ENCODE measurements around the gene ZIC4.

- TF ChIP-seq RAD21 (CRISPR knock-in tag; conservative IDR thresholded peaks at IDR 0.05 in 1 of 2, IDR thresholded peaks at IDR 0.05 in 1 of 2) = no peak
- TF ChIP-seq ZNF785 (CRISPR knock-in tag; IDR thresholded peaks at IDR 0.05) = no peak
- no peak for TF ChIP-seq CTCF (IDR thresholded peaks at IDR 0.05 in 2 of 3, conservative IDR thresholded peaks at IDR 0.05 in 1 of 3; ENCODE audit: insufficient read depth in 2 of 3, low read depth in 1 of 3, low read length in 3 of 3)
- no peak for TF ChIP-seq GATAD2B (IDR thresholded peaks at IDR 0.05; ENCODE audit: borderline replicate concordance)
- TF ChIP-seq ADNP (tag; IDR thresholded peaks at IDR 0.05) = no peak
- no peak for TF ChIP-seq HNRNPH1 (optimal IDR thresholded peaks at IDR 0.05; ENCODE audit: low read depth, low read length)
- no peak for TF ChIP-seq MAX (CRISPR knock-in tag; IDR thresholded peaks at IDR 0.05)
- no peak for TF ChIP-seq ZNF780A (CRISPR knock-in tag; IDR thresholded peaks at IDR 0.05)
- TF ChIP-seq CBFA2T2 (conservative IDR thresholded peaks at IDR 0.05) = no peak
These were observed 12.9 kb downstream of the ZIC4 start for GRCh38 chr3:147393261-147393942.

Measured in K562 (cell line).